CMK (cell line): Measurements from ENCODE around the gene ACACA.

ENCODE experiments used
- DNase-seq: peaks from one replicate; pipeline ENCODE4 v3.0.0-alpha.2; 2010; ENCODE audit warnings: low read depth

The ACACA gene

GRCh38 chr17:37065486-37066321 is 340.9 kb downstream of the ACACA start:
- no peak for DNase-seq

DNA sequence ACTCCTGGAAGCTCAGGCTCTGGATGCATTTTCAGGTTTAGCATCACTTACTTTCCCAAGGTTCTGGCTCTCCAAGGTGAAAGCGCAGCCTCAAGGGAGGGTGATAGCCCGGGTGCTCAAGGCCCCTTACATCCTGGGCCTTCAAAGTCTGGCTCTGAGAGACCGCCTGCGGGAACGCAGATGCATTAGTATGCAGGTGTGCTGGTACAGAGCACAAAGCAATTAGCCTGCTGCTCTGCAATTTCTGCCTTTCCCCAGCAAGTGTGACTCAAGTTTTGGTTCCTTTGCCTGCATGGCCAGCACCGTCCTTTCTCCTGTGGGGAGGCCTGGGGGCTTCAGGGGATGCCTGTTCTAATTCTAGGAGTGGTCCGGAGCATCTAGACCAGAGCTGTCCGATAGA is 341.7 kb downstream of the ACACA start:
- no peak for DNase-seq

GRCh38 chr17:37064206-37064605 is 342.4 kb downstream of the ACACA start:
- no peak for DNase-seq

DNA sequence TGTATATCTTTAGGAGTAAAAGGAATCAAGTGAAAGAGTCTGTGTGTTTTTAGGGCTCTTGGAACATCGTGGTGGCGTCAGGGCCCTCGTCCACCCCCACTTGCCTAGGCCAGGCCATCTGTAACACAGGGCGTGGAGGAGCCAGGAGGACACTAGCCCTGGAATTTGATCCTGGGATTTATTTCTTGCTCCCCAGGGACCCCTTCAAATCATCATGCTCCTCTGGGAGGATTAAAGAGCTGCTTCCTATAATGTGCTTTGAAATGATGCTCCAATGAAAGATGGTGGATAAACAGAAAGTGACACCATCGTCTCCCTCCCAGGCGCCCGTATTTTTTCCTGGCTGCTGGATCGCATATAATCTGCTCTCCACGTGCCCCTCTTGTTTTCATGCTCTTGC is 344.6 kb downstream of the ACACA start:
- no peak for DNase-seq

DNA sequence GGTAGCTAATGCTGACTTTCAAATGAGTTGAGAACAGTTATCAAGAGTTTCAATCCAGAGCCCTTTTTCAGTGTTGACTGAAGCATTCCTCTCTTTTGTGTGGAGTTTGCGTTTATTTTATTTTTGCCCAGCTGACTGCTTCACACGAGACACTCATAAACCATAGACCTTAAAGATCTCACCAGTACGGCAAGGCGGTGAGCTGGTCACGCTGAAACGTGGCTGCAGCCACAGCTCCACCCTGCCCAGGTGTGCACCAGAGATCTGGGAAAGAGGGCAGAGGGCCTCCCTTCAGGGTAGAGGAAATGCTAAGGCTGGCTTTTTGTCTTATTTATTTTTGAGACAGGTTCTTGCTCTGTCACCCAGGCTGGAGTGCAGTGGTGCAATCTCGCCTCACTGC is 345.7 kb downstream of the ACACA start:
- no peak for DNase-seq

- no peak for DNase-seq
These were observed 346.5 kb downstream of the ACACA start for GRCh38 chr17:37060094-37060493.

DNA sequence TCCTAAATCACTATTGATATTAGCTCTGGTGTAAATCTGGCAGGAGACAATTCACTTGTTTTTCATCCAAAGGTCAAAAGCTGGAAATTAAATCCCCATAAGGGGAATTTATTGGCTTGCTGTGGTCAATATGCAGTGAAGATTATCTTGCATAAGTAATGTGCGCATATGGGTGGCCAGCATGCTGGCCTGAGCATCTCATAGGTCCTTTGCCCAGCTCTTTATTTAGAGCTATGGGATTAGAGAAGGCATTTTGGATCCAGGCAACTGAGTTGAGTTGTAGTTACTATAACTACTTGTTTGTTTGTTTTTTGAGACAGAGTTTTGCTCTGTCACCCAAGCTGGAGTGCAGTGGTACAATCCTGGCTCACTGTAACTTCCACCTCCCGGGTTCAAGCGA is 347.1 kb downstream of the ACACA start:
- DNase-seq, result no peak

DNA sequence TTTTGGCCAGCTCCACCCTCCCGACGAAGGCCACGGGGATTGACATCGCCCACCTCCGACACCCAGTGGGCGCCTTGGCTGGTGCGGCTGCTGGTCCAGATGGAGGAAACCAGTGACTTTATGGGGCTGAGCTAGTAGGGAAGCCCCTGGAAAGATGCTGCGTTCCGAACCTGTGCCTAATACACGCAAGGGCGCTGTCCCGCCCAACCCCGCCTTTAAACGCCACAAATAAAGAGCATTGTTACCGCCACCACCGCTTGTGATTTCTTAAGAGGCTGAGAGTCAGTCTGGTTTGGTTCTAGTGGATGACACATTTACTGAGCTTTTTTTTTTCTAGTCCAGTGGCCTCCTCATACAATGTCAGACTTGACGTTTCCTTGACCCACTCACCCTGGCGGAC is 350.0 kb downstream of the ACACA start:
- no peak for DNase-seq

GRCh38 chr17:37054894-37055293 is 351.7 kb downstream of the ACACA start:
- DNase-seq, result no peak

GRCh38 chr17:37052450-37052849 is 354.2 kb downstream of the ACACA start:
- DNase-seq, result no peak

DNA sequence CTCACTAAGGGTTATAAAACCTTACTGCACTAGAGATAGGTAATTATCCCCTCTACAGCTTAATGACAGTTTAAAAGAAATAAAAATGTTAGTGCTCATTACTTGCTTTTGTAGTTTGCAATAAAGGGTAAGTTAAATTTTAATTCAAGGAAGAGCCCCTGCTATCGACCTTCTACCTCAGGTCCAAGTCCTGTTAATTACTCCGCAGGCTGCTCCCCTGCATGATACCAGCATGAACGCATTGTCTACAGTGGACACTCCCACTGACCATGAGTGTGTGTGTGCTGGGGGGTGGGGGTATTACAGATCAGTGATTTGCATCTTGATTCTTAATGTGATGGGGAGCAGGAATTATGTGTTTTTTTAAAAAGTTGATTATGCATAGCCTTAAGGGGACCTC is 354.8 kb downstream of the ACACA start:
- no peak for DNase-seq

GRCh38 chr17:37051381-37051780 is 355.3 kb downstream of the ACACA start:
- no peak for DNase-seq

GRCh38 chr17:37050920-37051319 is 355.7 kb downstream of the ACACA start:
- no peak for DNase-seq

DNA sequence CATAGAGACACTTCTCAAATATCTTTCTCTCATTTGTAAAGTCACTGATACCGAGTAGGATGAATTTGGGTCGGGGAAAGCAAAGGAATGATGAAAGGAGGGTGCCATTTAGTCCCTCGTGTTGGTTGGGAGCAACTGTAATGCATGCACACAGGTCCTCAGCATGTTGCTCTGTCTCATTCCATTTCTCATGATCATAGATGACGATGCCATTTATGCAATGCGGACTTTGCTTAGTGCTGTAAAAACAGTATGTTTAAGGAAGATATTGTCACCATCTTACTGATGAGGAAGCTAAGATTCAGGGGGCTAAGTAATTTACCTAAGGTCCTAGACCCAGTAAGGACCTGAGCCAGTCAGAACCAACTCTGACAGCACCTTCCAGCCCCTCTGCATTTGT is 357.8 kb downstream of the ACACA start:
- DNase-seq, result no peak

DNA sequence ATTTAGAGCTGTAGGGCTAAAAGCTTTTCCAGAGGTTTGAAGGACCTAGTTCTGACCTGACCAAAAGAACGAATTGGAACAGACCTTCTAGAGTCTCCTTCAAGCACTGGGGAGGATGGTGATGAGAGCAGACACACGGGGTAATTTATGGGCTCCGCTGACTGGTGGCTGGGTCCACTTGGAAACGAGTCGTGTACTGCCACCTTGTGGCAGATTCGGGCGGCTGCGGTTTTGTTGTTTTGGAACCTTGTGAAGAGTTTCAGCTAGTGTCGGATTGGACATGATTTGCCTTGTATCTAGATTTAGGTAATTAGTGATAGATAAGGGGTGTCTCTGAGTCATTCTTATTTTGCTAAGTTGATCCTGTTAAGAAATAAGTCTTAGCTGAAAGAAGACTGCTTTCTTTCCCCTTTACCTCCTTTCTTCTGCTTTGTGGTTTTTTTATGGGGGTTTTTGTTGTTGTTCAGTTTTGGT is 359.0 kb downstream of the ACACA start:
- peak; percentile 52 for DNase-seq

DNA sequence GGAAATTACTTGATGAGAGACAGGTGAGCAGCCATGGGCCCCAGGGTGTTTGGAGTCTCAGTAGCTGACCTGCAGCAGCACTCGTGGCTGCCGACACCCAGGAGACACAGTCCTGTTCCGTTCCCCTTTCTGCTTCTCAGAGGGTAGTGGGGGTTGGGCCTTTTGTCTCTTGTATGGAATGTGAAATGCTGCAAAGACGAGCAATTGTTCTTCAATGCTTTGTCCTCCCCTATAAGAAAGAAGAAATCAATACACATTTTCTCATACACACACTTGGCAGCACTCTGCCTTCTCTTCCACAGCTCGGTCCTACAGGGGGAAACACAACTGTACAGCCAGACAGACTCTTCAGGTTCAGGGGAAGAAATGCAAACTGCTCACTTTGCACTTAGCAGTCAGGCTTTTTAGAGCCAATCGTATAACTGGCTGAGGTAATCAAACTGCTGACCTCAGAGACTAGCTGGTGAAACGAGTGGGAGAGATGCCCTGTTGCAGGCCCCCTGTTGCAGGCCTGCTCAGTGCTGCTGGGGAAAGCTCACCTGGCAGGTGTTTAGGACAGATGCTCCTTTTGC is 361.2 kb downstream of the ACACA start:
- no peak for DNase-seq

- no peak for DNase-seq
These were observed 363.4 kb downstream of the ACACA start for GRCh38 chr17:37043201-37043600.

- no peak for DNase-seq
These were observed 364.7 kb downstream of the ACACA start for GRCh38 chr17:37041932-37042331.

DNA sequence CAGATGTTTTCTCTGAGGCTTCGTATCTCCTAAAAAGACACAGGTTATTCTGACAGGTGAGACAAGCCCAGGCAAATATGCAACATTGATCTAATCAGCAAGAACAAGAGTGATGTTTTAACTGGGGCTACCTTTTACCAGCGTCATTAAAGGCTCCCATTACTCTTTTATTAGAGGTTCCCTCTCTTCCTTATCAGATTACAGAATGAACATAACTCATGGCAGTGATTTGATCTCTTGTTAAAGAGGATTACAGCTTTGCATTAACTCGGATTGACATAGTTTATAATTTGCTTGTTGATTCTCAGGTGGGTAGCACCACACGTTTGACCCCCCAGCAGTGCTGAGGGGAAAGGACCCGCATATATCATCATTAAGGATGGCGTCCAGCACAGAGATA is 367.4 kb downstream of the ACACA start:
- no peak for DNase-seq

DNA sequence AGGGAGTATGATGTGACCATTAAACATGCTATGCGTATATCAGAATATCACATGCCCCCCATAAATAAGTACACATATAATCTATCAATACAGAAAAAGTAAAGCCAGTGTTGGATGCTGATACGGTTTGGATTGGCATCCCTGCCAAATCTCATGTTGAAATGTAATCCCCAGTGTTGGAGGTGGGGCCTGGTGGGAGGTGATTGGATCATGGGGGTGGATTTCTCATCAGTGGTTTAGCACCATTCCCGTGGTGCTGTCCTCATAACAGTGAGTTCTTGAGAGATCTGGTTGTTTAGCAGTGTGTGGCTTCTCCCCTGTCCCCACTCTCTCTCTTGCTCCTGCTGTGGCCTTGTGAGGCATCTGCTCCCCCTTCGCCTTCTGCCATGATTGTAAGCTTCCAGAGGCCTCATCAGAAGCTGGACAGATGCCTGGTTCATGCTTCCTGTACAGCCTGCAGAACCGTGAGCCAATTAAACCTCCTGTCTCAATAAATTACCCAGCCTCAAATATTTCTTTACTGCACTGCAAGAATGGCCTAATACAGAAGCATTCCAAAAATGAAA is 369.0 kb downstream of the ACACA start:
- DNase-seq, result no peak
